Nucleus accumbens (tissue), 56 donors: ENCODE results near the gene NCOA6.

Source experiments
- DNase-seq, 56 donors: peaks; one replicate each; lab custom pipeline; 2025; lab: John Stamatoyannopoulos, UW

NCOA6 gene

DNA sequence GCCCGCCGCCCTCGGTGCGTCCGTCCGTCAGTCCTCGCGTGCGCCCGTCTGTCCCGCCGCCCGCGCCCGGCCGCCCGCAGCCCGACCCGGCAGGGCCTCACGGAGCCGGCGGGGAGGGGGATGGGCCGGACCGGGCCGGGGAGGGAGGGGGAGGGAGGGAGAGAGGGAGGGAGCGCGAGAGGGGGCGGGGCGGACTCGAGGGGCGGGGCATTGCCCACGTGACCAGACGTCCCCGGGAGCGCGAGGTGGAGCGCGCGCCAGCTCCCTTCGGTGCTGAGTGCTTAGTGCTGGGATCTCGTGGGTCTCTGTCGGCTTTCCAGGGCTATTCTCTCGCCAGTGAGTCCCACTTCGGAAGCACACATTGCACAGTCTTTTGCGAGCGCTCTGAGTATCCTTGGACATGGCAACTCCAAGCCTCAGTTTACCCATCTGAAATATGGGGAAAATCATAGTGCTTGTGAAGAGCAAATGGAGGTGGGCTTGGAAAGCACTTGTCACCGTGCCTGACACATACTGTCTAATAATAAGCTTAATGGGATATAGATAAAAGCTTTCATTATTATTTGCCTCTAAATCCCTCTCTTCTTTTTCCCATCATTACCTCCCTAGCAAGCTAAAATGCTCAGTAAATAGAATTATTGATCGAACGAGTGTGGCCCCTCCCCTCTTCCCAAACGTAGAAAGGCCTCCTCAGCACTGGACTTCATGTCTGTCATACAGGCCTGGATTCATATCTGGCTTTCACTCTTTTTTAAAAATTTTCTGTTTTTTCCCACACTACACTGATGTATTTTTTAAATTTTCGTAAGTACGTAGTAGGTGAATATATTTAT, at the start of gene NCOA6:
Gene NCOA6 (minus strand): TSS at position 122 of the 833 bp plus-strand sequence. CDS start 43,296 bp downstream, outside the sequence.
- DNase-seq: peak in 55 of 56 donors; percentile 29 to 92 (median 84)

DNA sequence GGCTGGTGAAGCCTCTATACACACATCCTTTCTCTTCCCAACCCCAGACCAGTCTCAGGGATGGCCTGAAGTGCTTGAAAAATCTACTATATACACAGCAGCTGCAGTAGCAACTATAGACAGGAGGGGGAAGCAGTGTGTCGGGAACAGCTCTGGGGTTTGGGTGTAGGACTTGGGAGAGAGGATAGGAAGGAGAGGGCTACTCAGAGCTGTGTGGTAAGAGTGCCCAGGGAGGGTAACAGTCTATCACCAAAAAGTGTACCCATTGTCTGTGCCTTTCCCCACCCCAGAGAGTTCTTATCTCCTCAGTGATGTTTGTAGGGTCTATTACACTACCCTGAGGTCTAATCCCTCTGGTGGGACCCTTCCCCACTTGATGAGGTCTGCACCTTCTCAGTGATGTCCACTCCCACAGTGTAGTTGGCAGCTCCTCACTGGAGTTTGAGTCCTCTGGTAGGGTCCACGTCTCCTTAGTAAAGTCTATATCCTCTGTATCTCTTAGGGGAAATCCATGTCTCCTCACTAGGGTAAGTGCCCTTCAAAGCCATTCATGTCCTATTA, 48.7 kb upstream of the NCOA6 start:
- peak in 51 of 56 donors; percentile 10 to 85 (median 56) for DNase-seq

DNA sequence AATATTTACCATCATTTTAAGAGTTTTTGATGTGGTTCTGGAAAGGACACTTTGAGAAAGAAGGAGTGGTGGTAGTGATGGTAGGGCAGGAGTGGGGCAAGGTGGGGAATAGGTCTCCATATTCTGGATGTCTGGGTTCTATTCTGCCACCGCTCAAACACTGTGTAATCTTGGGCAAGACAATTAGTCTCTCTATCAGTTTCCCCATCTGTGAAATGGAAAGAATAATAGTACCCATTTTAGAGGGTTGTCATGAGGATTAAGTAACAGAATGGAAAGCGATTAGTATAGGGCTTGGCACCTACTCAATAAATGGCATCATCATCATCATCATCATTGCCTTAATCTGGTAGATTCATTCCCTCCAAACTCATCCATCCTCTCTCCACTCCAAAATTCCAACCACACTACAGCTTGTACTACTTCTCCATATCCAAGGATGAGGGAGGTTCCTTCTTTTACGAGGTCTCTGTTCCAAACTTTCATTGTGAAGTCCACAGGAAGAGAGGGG, 48.2 kb upstream of the NCOA6 start:
- DNase-seq: no peak

DNA sequence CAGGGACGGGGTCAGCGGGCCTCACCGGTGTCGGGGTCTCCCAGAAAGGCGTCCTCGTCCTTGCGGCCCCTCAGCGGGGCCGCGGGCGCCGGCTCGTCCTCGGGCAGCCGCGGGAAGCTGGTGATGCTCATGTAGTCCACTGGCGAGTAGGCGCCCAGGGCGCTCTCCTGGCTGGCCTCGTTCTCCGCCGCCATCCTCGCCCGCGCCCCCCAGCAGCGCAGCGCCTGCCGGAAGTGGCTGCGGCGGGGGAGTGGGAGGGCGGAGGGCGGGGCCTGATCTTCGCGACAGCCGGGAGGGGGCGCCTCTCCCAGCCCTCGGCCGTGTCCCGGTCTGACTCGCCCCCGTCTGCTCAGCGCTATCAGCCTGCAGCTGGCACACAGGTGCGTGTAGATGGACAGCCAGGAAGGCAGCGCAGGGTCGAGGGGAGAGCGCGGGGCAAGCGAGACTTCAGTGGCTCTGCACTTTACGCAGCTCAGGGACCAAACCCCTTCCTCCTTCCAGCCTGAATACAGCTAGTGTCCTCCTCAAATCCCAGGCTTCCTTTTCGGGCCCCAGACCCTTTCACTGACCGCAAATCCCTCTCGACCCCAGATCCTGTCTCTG, 47.3 kb upstream of the NCOA6 start, which contains the start of gene GGT7:
Gene GGT7 (minus strand): TSS at position 235 of the 603 bp plus-strand sequence. CDS start 41 bp downstream, at position 194.
- DNase-seq: peak in 53 of 56 donors; percentile 28 to 88 (median 76)

DNA sequence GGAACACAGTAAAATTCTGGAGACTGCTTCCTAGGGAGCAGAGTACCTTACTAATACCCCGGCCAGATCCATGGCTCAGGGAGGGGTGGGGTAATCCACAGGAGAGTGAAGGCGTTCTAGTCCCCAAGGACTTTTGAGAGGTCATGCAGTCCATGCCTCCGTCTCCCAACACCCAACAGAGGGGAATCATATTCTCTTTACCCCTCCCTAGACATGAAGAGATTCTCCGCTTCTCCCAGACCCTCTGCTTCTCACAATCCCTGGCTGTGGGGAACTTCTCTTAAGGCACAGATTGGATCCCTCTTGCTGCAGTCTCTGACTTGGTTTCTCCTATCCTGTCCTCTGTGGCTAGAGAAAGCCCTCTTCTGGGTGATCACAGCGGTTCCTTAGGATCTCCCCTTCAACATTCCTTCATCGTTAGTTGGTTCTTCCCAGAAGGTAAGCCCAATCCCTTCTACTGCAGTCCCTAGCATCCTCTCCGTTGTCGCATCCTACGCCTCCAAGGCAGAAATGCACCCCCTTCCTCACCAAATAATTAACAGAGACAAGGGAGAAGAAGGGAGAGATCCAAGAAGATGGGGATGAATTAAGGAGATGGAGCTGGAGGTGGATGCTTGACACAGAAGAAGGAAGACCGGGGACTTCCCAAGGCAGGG, 46.6 kb upstream of the NCOA6 start:
- peak in 5 of 56 donors; percentile 3 to 51 (median 38) for DNase-seq

DNA sequence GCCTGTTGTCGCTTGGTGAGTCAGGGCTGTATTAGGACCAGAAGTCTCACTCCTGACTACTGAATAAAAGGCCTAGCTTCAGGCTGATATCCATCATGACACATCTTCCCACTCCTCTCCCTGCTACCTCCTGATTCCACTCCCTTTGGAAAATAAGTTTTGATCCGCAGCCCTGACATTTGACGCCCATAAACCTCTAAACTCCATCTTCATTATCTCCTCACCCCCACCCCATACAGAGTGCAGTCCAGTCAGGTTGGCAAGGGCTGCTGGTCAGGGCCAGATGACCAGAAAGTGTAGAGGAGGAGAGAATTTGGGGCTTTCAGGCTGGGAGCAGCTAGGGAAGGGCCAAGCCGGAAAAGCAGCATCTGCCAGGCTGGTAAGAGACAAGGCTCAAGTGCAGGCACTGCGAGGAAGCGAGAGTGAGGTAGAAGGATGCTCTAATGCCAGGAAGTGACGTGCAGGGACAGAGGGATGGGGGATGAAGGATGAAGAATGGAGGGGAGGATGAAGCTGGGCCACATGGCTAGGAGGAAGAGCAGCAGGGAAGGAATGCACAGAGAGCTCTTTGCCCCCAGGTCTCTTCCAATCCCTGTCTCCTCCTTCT, 46.0 kb upstream of the NCOA6 start:
- DNase-seq: peak in 19 of 56 donors; percentile 6 to 51 (median 17)

DNA sequence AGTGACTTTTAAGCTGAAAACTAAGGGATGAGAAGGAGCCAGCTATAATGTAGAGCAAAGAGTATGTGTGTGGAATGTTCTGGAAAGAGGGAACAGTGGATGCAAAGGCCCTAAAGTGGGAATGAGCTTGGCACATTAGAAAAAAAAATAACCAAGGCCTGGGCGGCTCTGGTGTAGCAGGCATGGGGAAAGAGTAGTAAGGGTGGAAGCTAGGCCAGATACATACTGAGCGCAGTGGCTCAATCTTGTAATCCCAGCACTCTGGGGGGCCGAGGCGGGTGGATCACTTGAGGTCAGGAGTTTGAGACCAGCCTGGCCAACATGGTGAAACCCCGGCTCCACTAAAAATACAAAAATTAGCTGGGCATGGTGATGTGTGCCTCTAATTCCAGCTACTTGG, 38.8 kb upstream of the NCOA6 start:
- DNase-seq: no peak

DNA sequence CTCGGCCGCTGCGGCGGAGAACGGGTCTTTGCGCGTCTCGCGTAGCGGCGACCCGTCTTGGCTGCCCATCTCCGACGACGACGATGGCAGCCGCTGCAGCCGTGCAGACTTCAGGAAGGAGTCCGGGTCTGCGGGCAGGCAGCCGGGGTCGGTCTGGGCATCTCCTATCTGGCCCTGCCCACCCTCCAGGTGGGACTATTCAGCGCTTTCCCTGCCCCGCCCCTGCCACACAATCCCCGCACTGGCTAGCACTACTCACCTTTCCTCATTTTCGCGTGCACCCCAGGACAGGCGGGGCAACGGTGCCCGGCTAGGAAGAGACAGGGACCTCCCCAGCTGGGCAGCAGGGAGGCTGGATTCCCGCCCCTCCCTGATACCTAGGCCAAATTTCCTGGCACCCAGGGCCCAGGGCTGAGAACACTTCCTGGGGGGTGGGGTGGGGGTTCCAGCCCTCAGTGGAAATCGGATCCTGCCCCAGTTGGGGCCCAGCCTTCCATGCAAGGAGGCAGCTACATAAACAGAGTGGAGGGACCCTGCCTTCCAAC, 38.0 kb upstream of the NCOA6 start:
- no peak for DNase-seq

DNA sequence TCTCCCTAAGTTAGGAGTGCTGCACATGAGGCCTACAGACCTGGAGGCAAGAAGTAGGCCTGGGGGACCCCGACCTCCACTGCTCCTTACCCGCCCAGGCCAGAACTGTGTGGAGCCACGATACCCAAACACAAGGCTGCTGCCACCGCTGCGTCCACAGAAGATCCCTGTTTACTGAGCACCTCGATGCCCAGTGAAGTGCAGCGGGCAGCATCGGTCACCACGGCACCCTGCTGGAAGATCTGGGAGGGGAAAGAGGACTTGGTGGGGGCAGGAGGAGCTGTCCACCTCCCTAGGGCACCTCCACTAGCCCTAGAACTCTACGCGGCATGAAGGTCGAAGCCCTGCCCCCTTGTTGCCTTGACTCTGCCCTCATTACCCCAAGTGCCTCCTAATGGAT, 37.3 kb upstream of the NCOA6 start:
- DNase-seq: no peak

DNA sequence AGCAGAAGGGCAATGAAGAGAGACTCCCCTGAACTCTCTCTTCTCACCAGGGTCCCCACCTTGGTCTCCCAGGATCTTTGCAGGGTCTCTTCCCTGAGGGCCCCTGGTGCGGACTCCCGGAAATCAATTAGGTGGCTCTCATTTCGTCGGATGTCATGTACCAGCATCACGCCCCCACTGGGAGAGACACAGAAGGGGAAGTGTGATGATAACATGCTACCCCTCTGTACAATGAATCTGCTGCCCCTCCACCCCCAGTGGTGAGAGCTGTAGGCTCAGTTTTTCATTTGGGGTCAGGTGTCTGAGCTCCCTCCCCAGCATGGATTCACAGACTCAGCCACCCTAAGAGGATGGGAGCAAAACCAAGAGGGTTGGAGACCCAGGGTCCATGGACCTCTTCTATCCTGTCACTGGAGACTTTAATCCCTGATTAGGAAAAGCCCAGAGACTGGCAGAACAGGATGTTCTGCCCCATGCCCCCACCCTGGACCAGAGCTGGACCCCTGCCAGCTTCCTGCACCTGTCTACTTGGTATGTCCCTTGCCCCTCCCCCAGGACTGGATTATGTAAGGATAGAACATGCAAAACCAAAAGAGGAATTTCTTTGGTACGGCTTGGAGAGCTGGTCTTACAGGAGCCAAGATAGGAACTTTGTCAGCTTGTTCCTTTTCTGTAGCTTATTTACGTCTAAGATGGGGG, 36.1 kb upstream of the NCOA6 start:
- no peak for DNase-seq

DNA sequence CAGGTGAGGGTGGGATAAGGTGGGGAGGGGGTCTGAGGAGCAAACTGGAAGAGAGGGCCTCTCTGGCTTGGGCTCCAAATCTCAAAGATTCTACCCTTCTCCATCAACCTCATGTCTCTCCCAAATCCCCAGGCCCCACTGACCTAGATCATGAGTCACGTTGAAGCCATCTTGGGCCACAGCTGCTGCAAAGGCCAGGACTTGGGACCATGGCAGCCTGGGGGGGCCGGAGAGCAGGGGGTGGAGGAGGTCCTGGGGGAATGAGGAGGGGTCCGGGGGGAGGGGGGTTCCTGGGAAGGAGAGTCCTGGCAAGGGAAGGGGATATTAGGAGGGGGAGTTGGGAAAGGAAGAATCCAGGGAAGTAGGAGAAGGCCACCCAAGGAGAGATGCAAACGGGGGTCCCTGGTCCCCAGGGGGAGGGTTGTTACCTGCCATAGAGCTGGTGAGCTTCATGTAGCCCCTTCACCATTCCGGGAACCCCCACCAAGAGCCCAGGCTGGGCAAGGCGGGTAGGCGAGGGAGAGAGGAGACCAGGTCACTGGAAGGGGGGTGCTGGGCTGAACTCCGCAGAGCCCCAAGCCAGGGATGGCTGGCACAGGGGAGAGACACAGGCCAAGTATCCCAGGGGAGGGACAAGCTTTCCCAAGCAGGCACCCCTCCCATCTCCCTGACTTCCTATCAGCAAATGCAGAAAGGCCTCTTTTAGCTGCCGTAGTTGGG, 34.5 kb upstream of the NCOA6 start:
- no peak for DNase-seq

DNA sequence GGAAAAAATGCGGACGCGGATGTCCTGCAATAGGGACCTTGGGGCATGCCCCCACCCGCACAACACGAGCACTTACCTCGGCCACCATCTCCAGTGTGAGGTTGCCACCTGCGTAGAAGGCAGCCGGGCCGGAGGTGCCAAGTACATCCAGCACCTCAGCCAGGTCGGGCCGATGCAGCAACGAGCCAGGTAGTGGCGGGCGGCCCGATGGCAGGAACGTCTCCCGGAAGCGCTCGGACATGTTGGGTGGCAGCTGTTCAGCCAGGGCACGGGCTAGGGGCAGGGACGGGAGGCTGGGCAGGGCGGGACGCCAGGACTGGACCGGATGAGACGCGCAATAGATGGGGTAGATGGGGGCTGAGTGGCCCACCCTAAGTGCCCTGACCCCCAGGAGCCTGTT, 33.9 kb upstream of the NCOA6 start:
- DNase-seq: no peak

DNA sequence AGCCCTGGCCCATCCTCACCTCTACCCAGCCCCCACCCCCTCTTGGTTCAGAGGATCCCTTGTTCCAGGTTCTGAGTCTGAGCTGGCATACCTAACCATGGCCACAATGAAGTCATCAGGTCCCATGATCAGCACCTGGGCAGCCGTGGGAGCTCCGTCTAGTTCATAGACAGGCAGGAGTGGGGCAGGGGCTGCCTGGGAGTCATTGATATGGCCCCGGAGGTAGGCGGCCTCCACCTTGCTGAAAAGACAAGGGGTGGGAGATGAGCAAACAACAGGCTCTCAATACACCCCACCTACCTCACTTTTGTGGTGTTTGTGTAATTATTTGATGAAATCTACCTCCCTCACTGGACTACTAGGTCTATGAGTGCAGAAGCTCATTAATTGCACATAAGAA, 26.8 kb upstream of the NCOA6 start:
- no peak for DNase-seq

DNA sequence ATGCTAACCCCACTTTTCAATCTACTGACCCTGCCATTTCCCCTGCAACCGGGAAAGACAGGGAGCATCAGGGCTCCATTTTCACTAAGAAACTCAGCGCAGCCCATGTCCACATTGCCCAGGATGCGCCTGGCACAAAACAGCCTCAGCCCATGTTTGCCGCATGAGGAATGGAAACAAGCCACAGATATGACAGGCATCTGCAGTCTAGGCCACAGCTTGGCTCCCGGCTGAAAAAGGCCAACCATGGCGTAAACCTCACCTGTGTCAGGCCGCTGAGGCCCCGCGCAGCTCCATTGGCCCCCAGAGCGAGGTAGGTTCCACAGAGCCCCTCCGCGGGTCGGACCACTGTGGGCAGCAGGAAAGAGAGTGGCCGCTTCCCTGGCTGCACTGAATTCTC, 25.5 kb upstream of the NCOA6 start:
- DNase-seq: no peak

DNA sequence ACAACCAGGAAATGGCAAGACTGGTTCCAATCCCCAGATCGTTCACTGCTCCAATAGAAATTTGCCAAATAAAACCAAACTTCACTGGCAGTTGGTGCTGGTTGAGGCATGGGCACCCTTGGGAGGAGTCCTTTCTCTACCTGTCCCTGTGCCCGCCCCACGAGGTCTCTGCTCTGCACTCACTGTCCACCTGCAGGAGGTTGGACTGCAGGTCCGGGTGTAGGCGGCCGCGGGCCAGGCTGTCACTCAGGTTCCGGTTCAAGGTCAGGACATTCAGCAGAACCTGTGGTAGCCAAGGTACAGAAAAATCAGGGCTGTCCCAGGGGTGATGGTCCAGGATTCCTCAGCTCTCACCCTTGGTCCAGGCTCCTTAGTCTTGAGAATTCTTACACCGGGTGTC, 24.3 kb upstream of the NCOA6 start:
- DNase-seq: no peak

DNA sequence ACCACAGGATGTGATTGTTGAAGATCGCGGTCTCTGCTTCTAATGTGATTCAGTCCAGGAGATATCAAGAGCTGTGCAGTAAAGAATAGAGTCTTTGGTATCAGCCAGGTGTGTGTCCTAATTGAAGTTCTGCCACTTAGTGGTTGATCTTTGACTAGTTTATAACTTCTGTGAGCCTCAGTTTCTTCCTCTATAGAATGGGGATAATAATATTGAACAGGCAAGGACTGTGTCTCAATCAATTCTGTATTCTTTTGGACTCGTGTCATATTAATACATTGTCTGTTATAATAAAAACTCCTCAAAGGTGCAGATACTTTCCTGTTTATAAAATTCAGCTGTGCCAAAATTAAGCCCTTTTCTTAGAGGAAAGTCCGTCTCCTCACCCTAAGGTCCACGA, 23.1 kb upstream of the NCOA6 start:
- no peak for DNase-seq

DNA sequence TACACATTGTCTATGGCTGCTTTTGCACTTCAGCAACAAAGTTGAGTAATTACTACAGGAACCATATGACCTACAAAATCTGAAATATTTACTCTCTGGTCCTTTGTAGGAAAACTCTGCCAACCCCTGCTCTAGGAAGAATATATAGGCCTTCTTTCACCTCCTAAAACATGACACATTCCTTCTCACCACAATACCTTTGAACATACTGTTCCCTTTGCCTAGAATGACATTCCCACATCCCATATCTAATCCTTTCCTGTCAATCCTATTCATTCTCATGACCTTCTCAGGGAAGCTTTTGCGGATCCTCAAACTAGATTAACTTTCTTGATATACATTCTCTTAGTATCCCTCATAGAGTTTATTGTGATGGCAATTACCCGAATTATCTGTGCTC, 18.0 kb upstream of the NCOA6 start:
- no peak for DNase-seq

DNA sequence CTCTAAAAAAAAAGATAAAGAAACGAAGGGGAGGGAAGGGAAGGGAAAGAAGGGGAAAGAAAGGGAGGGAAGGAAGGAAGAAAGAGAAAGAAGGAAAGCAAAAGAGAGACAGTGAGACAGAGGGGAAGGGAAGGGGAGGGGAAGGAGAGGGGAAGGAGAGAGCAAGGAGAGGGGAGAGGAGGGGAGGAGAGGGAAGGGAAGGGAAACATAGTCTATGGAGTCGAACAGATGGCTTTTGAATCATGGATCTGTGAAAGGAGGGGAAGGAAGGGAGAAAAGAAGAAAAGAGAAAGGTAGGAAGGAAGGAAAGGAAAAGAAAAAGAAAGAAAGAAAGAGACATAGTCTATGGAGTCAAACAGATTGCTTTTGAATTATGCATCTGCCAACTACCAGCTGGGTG, 16.7 kb upstream of the NCOA6 start:
- DNase-seq: no peak

DNA sequence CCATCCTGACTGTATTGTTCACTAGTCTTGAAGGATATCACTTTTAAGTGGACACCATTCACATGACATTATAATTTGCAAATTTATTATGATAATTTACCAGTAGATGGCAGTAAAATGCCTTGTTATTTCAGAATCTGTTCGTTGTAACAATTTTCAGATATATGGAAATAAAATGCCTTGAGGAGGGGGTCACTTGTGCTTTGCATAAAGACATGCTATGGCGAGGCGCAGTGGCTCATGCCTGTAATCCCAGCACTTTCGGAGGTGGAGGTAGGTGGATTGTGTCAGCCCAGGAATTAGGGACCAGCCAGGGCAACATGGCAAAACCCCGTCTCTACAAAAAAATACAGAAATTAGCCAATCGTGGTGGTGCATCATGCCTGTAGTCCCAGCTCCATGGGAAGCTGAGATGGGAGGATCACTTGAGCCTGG, 9.0 kb upstream of the NCOA6 start:
- DNase-seq: peak in 1 of 56 donors; percentile 3
